HG03108 (cell line): ENCODE results near the gene HOXD1.

ENCODE experiments used
- ATAC-seq: cut with Tn5 transposase; IDR thresholded peaks from one replicate; pipeline ENCODE4 v1.9.1; 2021; ENCODE audit warnings: moderate library complexity; ENCODE audit not compliant: unreplicated experiment

Gene HOXD1

GRCh38 chr2:176152350-176153181 is 35.9 kb upstream of the HOXD1 start:
- no peak for ATAC-seq

DNA sequence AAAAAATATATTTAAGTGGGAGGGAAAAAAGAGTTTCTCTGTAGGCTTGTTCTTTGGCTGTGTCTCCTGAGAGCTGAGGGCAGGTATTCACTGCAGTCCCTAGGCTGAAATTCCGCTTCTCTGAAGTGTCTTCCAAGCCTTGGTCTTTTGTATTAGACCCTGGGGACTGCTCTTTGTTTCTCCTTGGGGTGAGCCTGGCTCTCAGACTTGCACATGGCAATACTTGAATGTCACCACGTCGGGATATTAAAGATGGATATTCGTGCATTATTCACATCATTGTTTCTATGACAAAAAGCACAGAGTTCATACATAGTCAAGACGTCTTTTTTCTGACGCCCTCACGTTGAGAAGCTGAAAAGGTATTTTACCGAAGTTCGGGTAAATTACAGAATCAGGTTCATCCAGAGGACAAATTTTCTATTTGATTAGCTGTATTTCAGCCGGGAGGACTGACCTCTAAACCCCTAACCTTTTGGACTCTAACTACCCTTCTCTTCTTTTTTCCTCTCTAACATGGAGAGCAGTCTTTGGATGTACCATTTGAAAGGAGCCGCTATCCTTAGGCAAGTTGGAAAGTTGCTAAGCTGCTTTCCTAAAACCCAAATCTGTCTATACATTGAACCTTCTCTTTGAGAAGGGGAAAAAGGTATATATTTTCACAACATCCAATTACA is 33.8 kb upstream of the HOXD1 start:
- no peak for ATAC-seq

DNA sequence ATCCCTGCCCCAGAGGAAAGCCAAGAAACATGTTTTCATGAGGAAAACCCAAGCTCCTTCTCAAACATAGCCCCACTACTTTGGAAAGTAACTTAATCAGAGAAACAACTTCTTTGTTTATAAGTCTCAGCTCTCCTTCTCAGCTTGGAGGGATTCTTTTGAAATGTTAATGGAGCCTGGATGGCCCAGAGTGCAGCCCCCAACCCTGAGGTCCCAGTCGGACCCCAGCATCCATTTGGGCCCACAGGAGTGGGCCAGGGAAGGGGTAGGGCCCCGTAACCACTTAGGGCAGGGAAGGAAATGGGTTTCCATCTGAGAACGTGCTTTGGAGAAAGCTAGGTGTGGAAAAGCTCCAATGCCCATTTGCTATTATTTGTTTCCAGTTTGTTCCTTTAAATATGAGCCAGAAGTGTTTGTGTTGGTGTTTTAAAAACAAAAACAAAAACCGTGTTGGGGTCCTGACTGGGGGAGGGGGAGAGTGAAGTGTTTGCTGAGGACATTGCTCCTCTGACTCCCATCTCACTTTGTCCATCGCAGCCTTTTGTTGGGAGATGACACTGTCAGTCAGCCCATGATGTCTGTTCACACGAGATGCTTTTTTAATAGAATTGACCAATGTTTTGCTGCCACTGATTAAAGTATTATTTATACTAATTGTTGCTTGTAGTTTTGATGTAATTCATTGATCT is 33.0 kb upstream of the HOXD1 start:
- no peak for ATAC-seq

DNA sequence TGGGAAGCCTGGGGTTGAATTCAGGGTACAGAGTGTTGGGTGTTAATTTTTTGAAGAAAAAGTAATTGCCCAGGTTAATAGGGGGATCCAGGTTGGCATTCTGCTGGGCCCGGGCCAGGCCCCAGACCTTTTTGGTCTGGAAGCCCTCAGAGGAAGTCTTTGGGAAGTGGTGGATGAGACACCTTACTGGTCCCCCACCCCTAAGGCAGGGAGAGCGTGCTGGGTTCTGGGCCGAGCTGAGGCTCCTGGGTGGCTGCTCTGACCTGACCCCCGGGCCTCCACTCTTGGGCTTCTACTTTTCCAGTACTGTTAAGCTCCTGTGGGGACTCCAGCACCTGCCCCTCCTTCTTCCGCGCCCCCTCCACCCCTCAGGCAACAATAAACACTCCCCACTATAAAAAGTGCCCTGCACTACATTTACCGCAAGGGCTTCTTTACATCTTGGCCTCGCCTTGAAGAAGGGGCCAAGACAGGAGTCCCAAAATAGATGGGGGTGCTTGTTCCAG is 32.1 kb upstream of the HOXD1 start:
- ATAC-seq, result no peak

DNA sequence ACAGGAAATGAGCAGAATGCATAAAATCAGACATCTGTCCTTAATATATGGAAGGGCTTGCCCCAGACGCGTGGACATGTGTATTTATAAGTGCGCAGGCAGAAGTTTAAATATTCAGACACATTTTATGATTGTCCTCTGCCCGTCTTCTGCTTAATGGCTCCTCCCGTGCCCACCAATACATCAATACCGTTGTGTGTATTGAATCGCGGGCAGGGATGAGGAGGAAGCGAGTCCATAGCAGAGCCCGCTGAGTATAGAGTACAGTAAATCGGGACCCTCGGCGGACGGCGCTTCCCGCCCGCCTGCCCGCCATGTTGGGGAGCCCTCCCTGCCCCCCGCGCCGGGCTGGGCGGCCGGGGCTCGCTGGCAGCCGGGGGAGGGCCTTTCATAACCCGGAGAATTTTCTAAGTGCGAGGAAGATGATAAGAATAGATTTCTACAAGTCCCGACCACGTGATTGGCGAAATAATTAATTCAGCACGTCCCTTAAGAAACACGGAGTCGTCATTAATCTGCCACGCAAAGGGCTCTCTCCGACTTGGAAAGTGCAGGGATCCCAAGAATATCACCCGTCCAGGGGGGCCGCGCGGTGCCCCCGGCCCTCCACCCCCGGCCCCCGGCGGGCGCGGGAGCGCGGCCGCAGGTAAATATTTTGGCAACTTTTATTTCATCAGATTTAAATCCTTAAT is 31.5 kb upstream of the HOXD1 start, which contains the start of gene HOXD3:
HOXD3 (plus strand) TSS at position 501 of the 692 bp plus-strand sequence. CDS start 11,808 bp downstream, outside the sequence.
- ATAC-seq, result no peak

GRCh38 chr2:176157499-176158185 is 30.8 kb upstream of the HOXD1 start:
- ATAC-seq, result no peak

- ATAC-seq, result no peak
Observed at GRCh38 chr2:176158186-176158591, 30.3 kb upstream of the HOXD1 start.

GRCh38 chr2:176158855-176159662 is 29.4 kb upstream of the HOXD1 start:
- no peak for ATAC-seq

- ATAC-seq, result no peak
Observed at GRCh38 chr2:176159663-176160250, 28.7 kb upstream of the HOXD1 start.

- no peak for ATAC-seq
Observed at GRCh38 chr2:176160251-176160985, 28.1 kb upstream of the HOXD1 start.

GRCh38 chr2:176160986-176161824 is 27.3 kb upstream of the HOXD1 start:
- no peak for ATAC-seq

- no peak for ATAC-seq
Observed at GRCh38 chr2:176161825-176162626, 26.4 kb upstream of the HOXD1 start.

DNA sequence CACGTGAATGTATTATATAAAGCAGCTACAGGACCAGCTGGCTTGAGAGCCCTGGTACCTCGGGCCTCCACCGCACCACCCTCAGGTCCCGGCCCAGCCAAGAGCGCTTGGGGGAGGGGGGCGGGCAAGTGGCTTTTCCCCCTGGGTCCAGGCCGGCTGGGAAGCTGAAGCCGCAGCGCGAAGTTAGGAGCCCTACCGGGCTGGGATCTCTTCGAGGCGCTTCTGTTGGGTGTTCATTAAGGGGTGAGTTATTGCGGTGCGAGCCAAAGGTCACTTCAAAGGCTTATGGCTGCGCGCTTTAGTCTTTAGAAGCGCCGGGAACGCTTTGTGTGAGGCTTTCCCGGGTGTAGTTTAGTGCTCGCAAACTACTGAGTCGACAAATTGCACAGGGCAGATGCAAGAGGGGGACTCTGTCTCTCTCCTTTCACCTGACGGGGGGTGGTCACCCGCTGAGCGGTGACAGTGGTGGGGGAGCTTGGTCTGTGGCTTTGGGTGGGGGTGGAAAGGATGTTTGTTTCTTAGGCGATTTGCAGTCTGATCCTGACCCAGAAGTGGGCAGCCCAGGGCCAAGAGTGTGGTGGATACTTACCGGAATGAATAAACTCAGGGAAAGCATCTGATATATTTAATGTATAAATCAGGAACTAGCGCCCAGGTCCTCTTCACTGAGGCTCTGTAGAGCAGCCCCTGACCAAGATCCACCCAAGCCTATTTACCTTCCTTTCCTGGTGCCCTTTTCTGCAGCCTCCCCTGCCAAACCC is 25.4 kb upstream of the HOXD1 start:
- ATAC-seq, result no peak

DNA sequence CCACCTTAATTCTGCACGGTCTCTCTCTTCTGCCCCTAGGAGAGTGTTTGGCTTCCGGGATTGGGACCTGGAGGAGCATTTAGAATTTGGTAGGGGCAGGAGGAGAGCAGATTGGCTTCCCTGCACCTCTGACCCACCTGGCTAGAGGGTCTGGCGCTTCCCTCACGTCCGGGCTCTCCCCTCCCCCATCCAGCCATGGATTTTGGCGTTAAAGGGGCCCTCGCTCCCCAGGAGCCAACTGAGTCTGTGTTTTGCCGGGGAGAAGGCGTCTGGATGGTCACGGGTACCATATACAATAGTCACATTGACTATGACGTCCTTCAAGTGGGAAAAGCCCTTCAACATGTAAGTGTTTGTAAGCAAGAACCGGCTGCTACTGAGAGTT is 24.8 kb upstream of the HOXD1 start:
- ATAC-seq, result no peak

DNA sequence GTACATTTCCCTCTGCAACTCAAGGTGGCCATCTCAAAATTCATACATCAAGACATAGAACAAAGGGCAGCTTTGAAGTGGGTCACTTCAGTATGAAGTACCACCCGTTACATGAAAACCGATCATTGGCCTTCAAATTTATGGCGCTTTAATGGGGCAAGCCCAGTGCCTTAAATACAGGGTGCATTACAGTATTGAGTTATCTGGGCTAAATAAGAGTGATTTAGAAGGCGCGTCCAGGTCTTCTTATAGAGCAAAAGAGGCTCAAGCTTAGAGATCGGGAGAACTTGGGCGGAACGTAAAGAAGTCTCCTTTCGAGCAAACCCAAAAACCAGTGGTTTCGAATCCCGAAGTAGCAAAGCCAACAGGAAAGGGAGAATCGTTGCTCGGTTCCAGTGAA is 24.3 kb upstream of the HOXD1 start:
- ATAC-seq, result no peak
